ENCODE results near the gene AP1S1. TPM values are rescaled to one million over a fixed set of nuclear protein-coding genes. Genes with fewer than 3 reads are reported as not detected.
A peak's percentile ranks its signal among the peaks of the same experiment; 100 is the strongest.
"Not testable (repeated sequence)": the region's sequence is repeated elsewhere in the genome, so short reads cannot be mapped to it uniquely, and the experiment has no call there.

Gene AP1S1
- total and polyA plus RNA-seq, 2 experiments from 2014 or later, result 31.1 to 85.8 TPM

- Histone ChIP-seq H3K9me2 (replicated peaks; ENCODE audit: insufficient read depth) (no peaks in the 10 kb centered on the region), H4K20me1 (ENCODE audit: insufficient read depth, poor library complexity, severe bottlenecking) (no peaks in the 10 kb centered on the region), H3K27me3 (peaks cover 26% of the 10 kb centered on the region), H3K36me3 (replicated peaks; ENCODE audit: insufficient read depth, low read depth) (no peaks in the 10 kb centered on the region), H3K79me2 (no peaks in the 10 kb centered on the region), H3K9me3 (ENCODE audit: low read depth) (no peaks in the 10 kb centered on the region), H3K4me2 (no peak overlapping the region), H2AFZ (no peak overlapping the region), H3K4me1 (ENCODE audit: insufficient read depth) (no peaks in the 10 kb centered on the region), H3K27ac (no peak overlapping the region), H3K4me3 (no peak overlapping the region)
- no peak for DNase-seq (ENCODE audit: low spot score)
- WGBS (ENCODE audit: low lambda C conversion rate, missing lambda C conversion rate), result 92% methylated on average over 19 of the region's 21 CpGs
- no peak for TF ChIP-seq EZH2phosphoT487 (IDR thresholded peaks at IDR 0.05; ENCODE audit: low read depth, severe bottlenecking, unreplicated experiment)
- TF ChIP-seq EZH2 (IDR thresholded peaks at IDR 0.05; ENCODE audit: borderline replicate concordance), result no peak
- TF ChIP-seq CTCF (IDR thresholded peaks at IDR 0.05; ENCODE audit: poor library complexity), result no peak
Measured at GRCh38 chr7:101197991-101198390, 43.7 kb downstream of the AP1S1 start.

GRCh38 chr7:101198476-101198875 lies 44.2 kb downstream of the AP1S1 start:
- no peaks in the 10 kb centered on the region for H3K4me1 ChIP-seq (ENCODE audit: insufficient read depth)
- H3K9me2 ChIP-seq (replicated peaks; ENCODE audit: insufficient read depth), result no peaks in the 10 kb centered on the region
- TF ChIP-seq EZH2phosphoT487 (IDR thresholded peaks at IDR 0.05; ENCODE audit: low read depth, severe bottlenecking, unreplicated experiment) (no peak), EZH2 (IDR thresholded peaks at IDR 0.05; ENCODE audit: borderline replicate concordance) (no peak), CTCF (IDR thresholded peaks at IDR 0.05; ENCODE audit: poor library complexity) (no peak)
- H3K4me2 ChIP-seq, result no peak overlapping the region
- no peak for DNase-seq (ENCODE audit: low spot score)
- 88% methylated on average over 13 of the region's 14 CpGs for WGBS (ENCODE audit: low lambda C conversion rate, missing lambda C conversion rate)
- H3K4me3 ChIP-seq, result no peak overlapping the region
- H3K27me3 ChIP-seq, result peaks cover 30% of the 10 kb centered on the region
- no peaks in the 10 kb centered on the region for H3K9me3 ChIP-seq (ENCODE audit: low read depth)
- H4K20me1 ChIP-seq (ENCODE audit: insufficient read depth, poor library complexity, severe bottlenecking), result no peaks in the 10 kb centered on the region
- H2AFZ ChIP-seq, result no peak overlapping the region
- no peak overlapping the region for H3K27ac ChIP-seq
- no peaks in the 10 kb centered on the region for H3K79me2 ChIP-seq
- H3K36me3 ChIP-seq (replicated peaks; ENCODE audit: insufficient read depth, low read depth), result no peaks in the 10 kb centered on the region

GRCh38 chr7:101199522-101199921 lies 45.2 kb downstream of the AP1S1 start:
- peak overlapping the region; percentile 84 for H3K4me2 ChIP-seq
- H3K9me3 ChIP-seq (ENCODE audit: low read depth); H4K20me1 ChIP-seq (ENCODE audit: insufficient read depth, poor library complexity, severe bottlenecking); H3K4me1 ChIP-seq (ENCODE audit: insufficient read depth); DNase-seq (ENCODE audit: low spot score); H3K36me3 ChIP-seq (replicated peaks; ENCODE audit: insufficient read depth, low read depth); H3K4me3 ChIP-seq; H3K9me2 ChIP-seq (replicated peaks; ENCODE audit: insufficient read depth); H3K79me2 ChIP-seq; H2AFZ ChIP-seq; H3K27ac ChIP-seq: not testable (repeated sequence)
- 94% methylated on average over 10 of the region's 10 CpGs for WGBS (ENCODE audit: low lambda C conversion rate, missing lambda C conversion rate)
- peaks cover 37% of the 10 kb centered on the region for H3K27me3 ChIP-seq

GRCh38 chr7:101200504-101200861 lies 46.2 kb downstream of the AP1S1 start:
- Histone ChIP-seq H3K27me3 (peaks cover 37% of the 10 kb centered on the region), H3K79me2 (no peaks in the 10 kb centered on the region), H3K9me3 (ENCODE audit: low read depth) (no peaks in the 10 kb centered on the region), H3K4me1 (ENCODE audit: insufficient read depth) (no peaks in the 10 kb centered on the region), H3K27ac (peak overlapping the region; percentile 93), H3K4me3 (no peak overlapping the region), H4K20me1 (ENCODE audit: insufficient read depth, poor library complexity, severe bottlenecking) (no peaks in the 10 kb centered on the region), H2AFZ (no peak overlapping the region), H3K9me2 (replicated peaks; ENCODE audit: insufficient read depth) (no peaks in the 10 kb centered on the region), H3K36me3 (replicated peaks; ENCODE audit: insufficient read depth, low read depth) (no peaks in the 10 kb centered on the region), H3K4me2 (peak overlapping the region; percentile 84)
- TF ChIP-seq EZH2 (IDR thresholded peaks at IDR 0.05; ENCODE audit: borderline replicate concordance) (no peak), EZH2phosphoT487 (IDR thresholded peaks at IDR 0.05; ENCODE audit: low read depth, severe bottlenecking, unreplicated experiment) (no peak), CTCF (IDR thresholded peaks at IDR 0.05; ENCODE audit: poor library complexity) (no peak)
- peak; percentile 8 for DNase-seq (ENCODE audit: low spot score)
- WGBS (ENCODE audit: low lambda C conversion rate, missing lambda C conversion rate), result 88% methylated on average over 2 of the region's 2 CpGs
